Activated CD4-positive, CD25-positive, alpha-beta regulatory T cell treated with anti-CD3 and anti-CD28 coated beads, Interleukin-2, amount 50 U/mL, for 16 hours (primary cell): ENCODE data around the gene SULT1C3.
"Not testable (repeated sequence)": the region's sequence is repeated elsewhere in the genome, so short reads cannot be mapped to it uniquely, and the experiment has no call there.

Experiments
- DNase-seq: peaks from one replicate; pipeline ENCODE4 v3.0.0-alpha.2; 2020; ENCODE audit warnings: low read depth, low spot score

SULT1C3 gene

GRCh38 chr2:108244667-108245414 lies 5.1 kb downstream of the SULT1C3 start:
- no peak for DNase-seq

GRCh38 chr2:108253106-108253505 lies 13.3 kb downstream of the SULT1C3 start:
- no peak for DNase-seq

DNA sequence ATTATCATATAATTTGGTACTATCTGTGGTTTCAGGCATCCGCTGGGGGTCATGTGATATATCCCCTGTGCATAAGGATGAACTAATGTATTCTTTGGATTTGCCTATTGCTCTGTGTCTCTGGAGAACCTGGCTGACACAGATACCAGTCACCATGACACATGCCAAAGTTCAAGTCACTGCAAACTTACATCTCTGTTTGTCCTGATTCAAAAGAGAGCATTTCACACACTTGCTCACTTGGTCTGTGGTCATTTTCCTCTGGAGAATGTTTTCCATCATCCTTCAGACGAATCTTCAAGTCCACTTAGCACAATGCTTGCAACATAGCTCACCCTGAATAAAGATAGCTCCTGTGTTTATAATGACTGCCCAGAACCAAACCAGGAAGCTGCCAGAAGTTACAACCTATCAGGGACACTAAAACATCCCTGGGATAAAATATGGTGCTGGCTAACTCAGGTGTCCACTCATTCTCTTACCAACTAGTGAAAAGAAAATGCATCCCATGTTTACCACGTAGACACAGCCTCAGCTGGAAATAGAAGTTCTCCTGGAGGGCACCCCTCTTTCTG lies 18.1 kb downstream of the SULT1C3 start:
- DNase-seq: no peak

GRCh38 chr2:108260773-108261172 lies 21.0 kb downstream of the SULT1C3 start:
- DNase-seq: no peak

- no peak for DNase-seq
These were observed 22.3 kb downstream of the SULT1C3 start for GRCh38 chr2:108262036-108262435.

DNA sequence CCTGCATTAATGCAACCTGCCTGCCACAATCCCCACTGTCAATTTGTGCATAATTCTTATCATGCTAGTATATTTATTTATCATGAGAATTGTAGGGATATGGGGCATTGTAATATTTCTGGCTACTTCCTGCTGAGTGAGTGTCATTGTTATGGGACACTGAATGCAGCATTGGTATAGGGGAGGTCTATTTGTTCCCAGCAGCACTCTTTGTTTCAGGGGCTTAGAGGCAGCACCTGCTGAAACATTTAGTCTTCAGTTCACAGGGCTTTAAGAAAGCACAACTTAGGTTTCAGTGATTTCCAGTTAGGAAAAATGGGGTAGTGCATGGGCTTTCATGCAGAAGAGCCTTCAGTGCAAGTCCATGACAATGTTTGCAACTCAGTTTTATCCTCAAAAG lies 23.6 kb downstream of the SULT1C3 start:
- no peak for DNase-seq

GRCh38 chr2:108266218-108266617 lies 26.4 kb downstream of the SULT1C3 start:
- DNase-seq: no peak

GRCh38 chr2:108267101-108267500 lies 27.3 kb downstream of the SULT1C3 start:
- no peak for DNase-seq

GRCh38 chr2:108268001-108268400 lies 28.2 kb downstream of the SULT1C3 start:
- no peak for DNase-seq

- DNase-seq: no peak
These were observed 30.6 kb downstream of the SULT1C3 start for GRCh38 chr2:108270346-108270745.

GRCh38 chr2:108270768-108271506 lies 31.2 kb downstream of the SULT1C3 start:
- no peak for DNase-seq

GRCh38 chr2:108271691-108272253 lies 32.0 kb downstream of the SULT1C3 start:
- DNase-seq: no peak

GRCh38 chr2:108278631-108279030 lies 38.9 kb downstream of the SULT1C3 start:
- DNase-seq: no peak

DNA sequence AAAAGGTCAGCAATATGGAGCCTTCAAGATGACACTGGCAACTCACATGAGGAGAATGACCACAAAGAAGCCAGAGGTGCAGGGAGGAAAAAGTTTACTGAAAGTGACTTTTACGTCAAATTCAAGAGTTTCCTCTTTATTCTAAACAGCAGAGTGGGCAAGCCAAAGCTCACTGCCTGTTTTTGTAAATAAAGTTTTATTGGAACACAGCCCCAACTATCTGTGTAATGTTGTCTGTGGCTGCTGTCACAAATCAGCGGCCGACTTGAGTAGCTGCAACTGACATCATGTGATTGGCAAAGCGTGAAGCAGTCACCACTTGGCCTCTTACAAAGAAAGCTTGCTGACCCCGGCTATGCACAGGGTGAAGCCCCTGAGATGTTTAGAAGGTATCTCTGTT lies 39.7 kb downstream of the SULT1C3 start:
- DNase-seq: no peak

GRCh38 chr2:108280466-108280865 lies 40.7 kb downstream of the SULT1C3 start:
- DNase-seq: no peak

GRCh38 chr2:108284566-108284965 lies 44.8 kb downstream of the SULT1C3 start:
- not testable (repeated sequence) for DNase-seq

DNA sequence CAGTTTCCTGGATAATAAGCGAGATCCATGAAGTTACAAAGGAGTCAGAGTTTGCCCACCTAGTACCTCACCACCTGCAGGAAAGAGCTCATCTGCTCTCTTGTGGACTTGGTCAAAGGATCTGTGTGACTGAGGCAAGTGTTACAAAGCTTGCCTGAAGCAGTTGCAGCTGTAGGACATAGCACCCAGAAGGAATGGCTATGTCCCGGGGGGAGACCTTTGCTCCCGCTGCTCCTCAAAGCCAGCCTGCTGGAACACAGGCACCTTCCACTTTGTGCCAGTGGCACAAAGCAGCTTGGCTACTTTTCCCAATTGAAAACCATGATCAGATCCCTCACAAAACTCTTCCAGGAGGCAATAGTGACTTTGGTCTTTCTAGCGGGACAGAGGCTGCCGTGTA lies 45.8 kb downstream of the SULT1C3 start:
- no peak for DNase-seq

GRCh38 chr2:108287169-108287568 lies 47.4 kb downstream of the SULT1C3 start:
- DNase-seq: no peak

- DNase-seq: no peak
These were observed 48.9 kb downstream of the SULT1C3 start, which contains the start of gene SULT1C2 for GRCh38 chr2:108288534-108289106. TSS of gene SULT1C2 (plus strand) at chr2:108288895. CDS start at chr2:108293668, 4,773 bp downstream.

GRCh38 chr2:108293850-108294249 lies 54.1 kb downstream of the SULT1C3 start:
- no peak for DNase-seq

DNA sequence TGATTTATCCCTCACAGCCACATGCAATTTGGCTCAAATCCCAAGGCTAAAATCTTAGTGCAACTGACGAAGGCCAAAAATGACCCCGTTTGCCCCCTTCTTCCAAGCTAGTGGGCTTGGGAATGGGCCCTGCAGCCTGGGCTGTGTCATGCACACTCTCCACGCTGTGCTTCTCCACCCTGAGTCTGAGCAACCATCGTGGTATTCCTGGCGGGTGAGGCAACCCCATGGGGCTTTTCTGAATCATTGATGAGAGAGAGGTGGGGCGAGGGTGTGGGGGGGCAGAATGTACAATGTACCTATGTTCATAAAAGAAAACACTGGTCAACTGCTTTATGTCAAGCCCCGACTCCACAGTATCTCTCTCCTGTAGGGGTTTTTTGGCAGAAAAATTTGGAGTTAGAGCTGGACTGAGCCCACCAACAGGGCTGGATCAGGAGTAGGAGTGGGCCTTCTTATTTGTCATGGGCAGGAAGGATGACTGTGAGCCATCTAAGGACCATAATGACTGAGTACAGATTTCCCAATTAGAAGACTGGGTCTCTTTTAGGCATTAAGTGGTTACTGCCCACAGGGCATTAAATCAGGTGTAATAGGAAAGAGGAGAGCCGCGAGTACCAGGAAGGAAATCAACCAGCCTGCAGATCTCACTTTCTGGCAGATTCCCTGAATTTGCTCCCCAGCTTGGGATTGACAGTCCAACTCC lies 57.8 kb downstream of the SULT1C3 start:
- DNase-seq: no peak
